Duodenal mucosa (tissue), 2 donors: ENCODE data around the gene PGRMC2.
"Not testable (repeated sequence)": the region's sequence is repeated elsewhere in the genome, so short reads cannot be mapped to it uniquely, and the experiment has no call there.

Experiments used
- H3K27ac ChIP-seq: one replicate; pipeline ENCODE4 v1.7.0; 2013; ENCODE audit warnings: low read depth, low read length
- H3K27me3 ChIP-seq, 2 donors: one replicate each; pipeline ENCODE4 v1.7.0; 2013; ENCODE audit warnings: low read length in 2 of 2, control low read depth in 1 of 2; ENCODE audit not compliant: insufficient read depth in 2 of 2, control insufficient read depth in 1 of 2
- H3K36me3 ChIP-seq, 2 donors: one replicate each; pipeline ENCODE4 v1.7.0; 2013; ENCODE audit warnings: low read length in 2 of 2, control low read depth in 1 of 2; ENCODE audit not compliant: insufficient read depth in 2 of 2, control insufficient read depth in 1 of 2
- H3K4me1 ChIP-seq, 2 donors: one replicate each; pipeline ENCODE4 v1.7.0; 2013; ENCODE audit warnings: low read length in 2 of 2, control low read depth in 1 of 2; ENCODE audit not compliant: insufficient read depth in 2 of 2, control insufficient read depth in 1 of 2
- H3K4me3 ChIP-seq, 2 donors: one replicate each; pipeline ENCODE4 v1.7.0; 2013; ENCODE audit warnings: low read length in 2 of 2, low read depth in 1 of 2
- H3K9ac ChIP-seq, 2 donors: one replicate each; pipeline ENCODE4 v1.7.0; 2013; ENCODE audit warnings: low read length in 2 of 2, low read depth in 1 of 2
- H3K9me3 ChIP-seq, 2 donors: one replicate each; pipeline ENCODE4 v1.7.0; 2013; ENCODE audit warnings: low read length in 2 of 2, control low read depth in 1 of 2; ENCODE audit not compliant: control insufficient read depth in 1 of 2

Gene PGRMC2

DNA sequence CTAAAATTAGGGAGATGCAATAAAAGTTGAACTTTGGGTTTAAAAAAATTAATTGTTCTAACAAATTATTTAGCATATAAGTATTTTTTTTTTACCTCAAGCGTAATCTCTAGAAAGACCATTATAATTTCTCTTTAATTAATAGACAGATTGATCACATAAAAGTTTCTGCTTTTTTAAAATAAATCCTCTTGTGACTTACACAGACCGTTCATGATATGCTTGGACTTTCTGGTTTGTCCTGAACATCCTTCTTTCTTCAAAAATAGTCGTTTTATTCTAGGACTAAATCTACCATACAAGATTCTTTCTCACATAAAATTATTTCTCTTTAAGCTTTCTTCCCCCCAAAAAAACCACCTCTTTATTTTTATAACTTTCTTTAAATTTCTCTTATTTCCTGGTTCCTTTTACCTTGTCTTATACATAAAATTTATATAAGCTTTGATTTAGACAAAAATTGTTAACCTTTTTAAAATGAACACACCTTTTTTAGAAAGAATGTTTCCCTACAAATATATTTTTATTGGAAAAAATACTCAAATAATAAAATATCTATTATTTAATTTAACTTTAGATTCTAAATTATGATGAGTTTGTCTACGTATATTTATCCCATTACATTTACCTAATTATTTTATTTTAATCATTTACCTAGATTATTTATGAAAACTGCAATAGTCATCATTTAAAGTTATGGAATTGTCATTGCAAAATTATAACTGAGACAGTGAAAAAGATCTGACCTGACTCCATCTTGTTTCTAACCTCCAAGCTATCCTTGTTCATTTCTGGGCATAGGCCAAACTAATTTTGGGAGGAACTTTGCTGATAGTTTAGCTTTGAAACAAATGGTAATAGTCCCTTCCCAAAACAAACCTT is 37.6 kb downstream of the PGRMC2 start:
- Histone ChIP-seq H3K36me3 (no peaks in the 10 kb centered on the region), H3K9me3 (peaks cover 6 to 12% of the 10 kb centered on the region in 2 donors), H3K27me3 (no peaks in the 10 kb centered on the region), H3K4me3 (no peak overlapping the region), H3K9ac (no peak overlapping the region), H3K27ac (no peak overlapping the region), H3K4me1 (no peaks in the 10 kb centered on the region)

DNA sequence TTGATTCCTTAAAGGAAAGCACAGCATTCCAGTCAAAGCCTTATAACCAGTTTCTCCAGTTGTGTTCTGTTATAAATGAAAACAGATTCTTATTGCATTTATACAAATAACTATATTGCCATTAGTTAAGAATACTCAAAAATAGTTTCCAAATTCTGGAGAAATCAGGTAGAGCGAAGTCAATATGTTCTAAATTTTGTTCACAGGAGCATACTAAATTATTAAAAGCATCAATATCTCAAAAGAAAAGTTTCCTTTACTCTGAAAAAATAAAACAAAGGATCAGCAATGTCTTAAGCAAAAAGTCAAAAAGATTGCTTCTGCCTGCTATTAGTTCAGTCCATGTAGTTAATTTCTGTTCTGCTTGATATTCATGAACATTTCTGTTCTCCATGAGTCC is 39.7 kb downstream of the PGRMC2 start:
- no peaks in the 10 kb centered on the region for H3K36me3 ChIP-seq
- no peaks in the 10 kb centered on the region for H3K4me1 ChIP-seq
- no peak overlapping the region for H3K4me3 ChIP-seq
- no peak overlapping the region for H3K27ac ChIP-seq
- H3K9me3 ChIP-seq: peaks cover 6 to 12% of the 10 kb centered on the region in 2 donors
- H3K27me3 ChIP-seq: no peaks in the 10 kb centered on the region
- H3K9ac ChIP-seq: no peak overlapping the region

DNA sequence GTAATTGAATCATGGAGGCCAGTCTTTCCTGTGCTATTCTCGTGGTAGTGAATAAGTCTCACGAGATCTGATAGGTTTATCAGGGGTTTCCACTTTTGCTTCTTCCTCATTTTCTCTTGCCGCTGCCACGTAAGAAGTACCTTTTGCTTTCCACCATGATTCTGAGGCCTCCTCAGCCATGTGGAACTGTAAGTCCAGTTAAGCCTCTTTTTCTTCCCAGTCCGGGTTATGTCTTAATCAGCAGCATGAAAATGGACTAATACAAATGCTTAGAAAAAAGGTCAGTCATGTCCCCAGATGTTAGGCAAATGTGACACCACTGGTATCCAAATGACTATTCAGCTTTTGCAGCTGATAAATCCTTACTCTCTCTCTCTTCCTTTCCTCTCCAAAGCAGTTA is 42.2 kb downstream of the PGRMC2 start:
- not testable (repeated sequence) for H3K4me1 ChIP-seq, H3K9me3 ChIP-seq, H3K27ac ChIP-seq, H3K27me3 ChIP-seq, H3K9ac ChIP-seq, H3K4me3 ChIP-seq, H3K36me3 ChIP-seq

DNA sequence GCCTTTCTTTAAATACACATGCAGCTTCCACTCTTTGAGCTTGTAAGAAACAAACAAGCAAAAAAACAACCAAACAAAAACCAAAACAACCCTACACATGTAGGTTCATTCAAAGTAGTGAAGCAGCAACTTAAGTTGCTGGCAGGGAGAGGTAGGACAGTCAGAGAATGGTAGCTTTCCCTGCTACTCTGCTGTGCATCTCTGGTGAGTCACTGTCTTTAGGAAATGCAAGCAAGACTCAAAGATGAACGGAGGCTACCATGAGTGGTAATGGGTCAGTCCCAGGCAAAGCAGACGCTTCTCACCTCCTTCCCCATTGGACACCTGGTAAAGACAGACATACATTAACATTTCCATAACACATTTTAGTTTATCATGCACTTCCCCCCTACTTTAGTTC is 43.2 kb downstream of the PGRMC2 start:
- Histone ChIP-seq H3K9me3 (peaks cover 0 to 3% of the 10 kb centered on the region in 2 donors), H3K4me3 (no peak overlapping the region), H3K9ac (no peak overlapping the region), H3K27ac (no peak overlapping the region), H3K27me3 (no peaks in the 10 kb centered on the region), H3K36me3 (no peaks in the 10 kb centered on the region), H3K4me1 (no peaks in the 10 kb centered on the region)

DNA sequence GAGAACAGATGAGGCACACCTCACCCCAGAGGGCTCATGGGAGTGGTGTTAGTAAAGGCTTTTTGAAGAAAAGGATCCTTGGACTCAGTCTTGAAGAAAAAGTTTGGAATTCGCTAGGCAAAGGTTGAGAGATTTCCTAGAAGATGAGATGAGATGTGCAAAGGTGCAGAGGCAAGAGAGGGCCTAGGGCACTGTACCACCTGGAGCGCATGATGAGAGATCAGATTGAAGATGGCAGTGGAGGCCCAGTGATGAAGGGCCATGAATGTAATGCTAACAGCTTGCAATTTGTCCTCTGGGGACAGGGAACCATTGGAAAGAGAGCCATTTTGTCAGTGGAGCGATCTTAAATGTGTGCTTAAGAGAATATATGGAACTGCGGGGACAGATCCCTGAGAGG is 45.0 kb downstream of the PGRMC2 start:
- Histone ChIP-seq H3K9ac (no peak overlapping the region), H3K9me3 (no peaks in the 10 kb centered on the region), H3K27me3 (no peaks in the 10 kb centered on the region), H3K4me1 (no peaks in the 10 kb centered on the region), H3K27ac (no peak overlapping the region), H3K36me3 (no peaks in the 10 kb centered on the region), H3K4me3 (no peak overlapping the region)

DNA sequence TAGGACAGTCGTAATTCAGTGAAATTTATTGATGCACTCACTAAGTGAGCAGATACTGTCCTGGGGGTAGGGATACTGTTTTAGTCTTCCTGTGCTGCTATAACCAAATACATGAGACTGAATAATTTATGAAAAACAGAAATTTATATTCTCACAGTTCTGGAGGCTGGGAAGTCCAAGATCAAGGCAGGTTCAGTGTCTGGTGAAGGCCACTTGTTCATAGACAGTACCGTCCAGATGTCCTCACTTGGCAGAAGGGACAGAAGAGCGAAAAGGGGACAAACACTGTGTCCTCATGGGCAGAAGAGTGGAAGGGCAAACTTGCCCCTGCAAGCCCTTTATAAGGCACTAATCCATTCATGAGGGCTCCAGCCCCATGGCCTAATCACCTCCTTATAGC is 45.6 kb downstream of the PGRMC2 start:
- Histone ChIP-seq H3K36me3 (no peaks in the 10 kb centered on the region), H3K9ac (no peak overlapping the region), H3K9me3 (no peaks in the 10 kb centered on the region), H3K4me3 (no peak overlapping the region), H3K27me3 (no peaks in the 10 kb centered on the region), H3K4me1 (no peaks in the 10 kb centered on the region), H3K27ac (no peak overlapping the region)

DNA sequence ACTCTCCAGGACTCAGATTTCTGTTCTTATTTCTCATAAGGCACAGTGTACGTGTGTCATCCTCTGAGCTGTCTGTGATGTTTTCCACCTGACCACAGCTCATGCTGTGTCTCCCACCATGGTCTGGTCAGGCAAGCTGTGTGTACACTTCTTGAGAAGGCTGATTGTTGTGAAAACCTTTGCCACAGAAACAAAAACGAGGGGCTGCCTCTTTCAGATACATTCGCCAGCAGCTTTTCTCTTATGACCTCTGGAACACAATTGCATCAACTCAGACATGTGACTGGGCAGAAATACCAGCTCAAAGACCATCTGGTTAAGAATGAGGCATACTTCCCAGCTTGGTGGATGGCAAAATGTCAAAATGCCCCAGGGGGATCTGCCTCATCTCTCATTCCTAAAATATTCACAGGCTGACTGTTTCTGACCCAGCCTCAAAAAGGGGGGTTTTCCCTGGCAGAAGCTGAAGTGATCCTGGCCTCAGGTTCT is 46.1 kb downstream of the PGRMC2 start:
- Histone ChIP-seq H3K27ac (no peak overlapping the region), H3K4me1 (no peaks in the 10 kb centered on the region), H3K9me3 (no peaks in the 10 kb centered on the region), H3K4me3 (no peak overlapping the region), H3K27me3 (no peaks in the 10 kb centered on the region), H3K36me3 (no peaks in the 10 kb centered on the region), H3K9ac (no peak overlapping the region)

DNA sequence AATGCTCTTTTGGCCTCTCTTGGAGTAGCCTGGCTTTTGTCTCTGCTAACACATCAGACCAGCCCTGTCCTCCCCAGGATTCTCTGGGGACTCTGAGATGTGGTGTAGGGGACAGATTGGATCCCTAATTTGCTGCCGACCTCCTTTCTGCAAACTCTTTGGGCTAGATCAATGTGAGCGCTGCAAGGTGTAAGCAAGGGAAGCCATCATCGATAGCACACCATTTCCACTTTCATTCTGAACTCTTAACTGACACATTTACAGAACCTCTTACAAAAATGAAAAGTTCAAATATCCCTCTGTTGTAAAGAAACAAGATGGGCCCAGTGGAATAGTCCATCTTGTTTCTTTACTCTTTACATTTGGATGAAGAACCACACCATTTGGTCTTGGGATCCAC is 46.6 kb downstream of the PGRMC2 start:
- no peaks in the 10 kb centered on the region for H3K9me3 ChIP-seq
- no peak overlapping the region for H3K9ac ChIP-seq
- H3K27ac ChIP-seq: no peak overlapping the region

DNA sequence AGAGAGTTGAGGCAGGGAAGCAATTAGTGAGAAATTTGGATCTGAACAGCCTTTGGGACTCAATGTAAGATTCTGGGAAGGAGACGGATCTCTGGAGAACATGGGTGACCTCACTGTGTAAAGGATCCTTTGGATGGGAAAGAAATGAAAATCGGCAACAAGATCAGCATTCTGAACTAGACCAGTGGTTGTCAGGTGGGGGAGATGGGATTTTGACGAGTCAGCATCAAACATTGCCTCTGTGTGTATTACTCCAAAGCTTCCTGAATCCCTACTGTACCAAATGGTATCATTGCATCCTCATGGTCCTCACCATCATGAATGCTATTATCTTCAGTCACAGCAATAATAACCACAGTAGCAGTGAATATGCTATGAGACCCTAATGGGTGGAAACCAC is 52.8 kb downstream of the PGRMC2 start:
- H3K9me3 ChIP-seq: no peaks in the 10 kb centered on the region
- no peak overlapping the region for H3K4me3 ChIP-seq
- no peaks in the 10 kb centered on the region for H3K4me1 ChIP-seq
- no peaks in the 10 kb centered on the region for H3K36me3 ChIP-seq
- H3K27ac ChIP-seq: no peak overlapping the region
- no peak overlapping the region for H3K9ac ChIP-seq
- H3K27me3 ChIP-seq: no peaks in the 10 kb centered on the region

More for the DNA sequence above, 46.6 kb downstream of the PGRMC2 start:
- Histone ChIP-seq H3K36me3 (no peaks in the 10 kb centered on the region), H3K4me1 (no peaks in the 10 kb centered on the region), H3K27me3 (no peaks in the 10 kb centered on the region), H3K4me3 (no peak overlapping the region)

DNA sequence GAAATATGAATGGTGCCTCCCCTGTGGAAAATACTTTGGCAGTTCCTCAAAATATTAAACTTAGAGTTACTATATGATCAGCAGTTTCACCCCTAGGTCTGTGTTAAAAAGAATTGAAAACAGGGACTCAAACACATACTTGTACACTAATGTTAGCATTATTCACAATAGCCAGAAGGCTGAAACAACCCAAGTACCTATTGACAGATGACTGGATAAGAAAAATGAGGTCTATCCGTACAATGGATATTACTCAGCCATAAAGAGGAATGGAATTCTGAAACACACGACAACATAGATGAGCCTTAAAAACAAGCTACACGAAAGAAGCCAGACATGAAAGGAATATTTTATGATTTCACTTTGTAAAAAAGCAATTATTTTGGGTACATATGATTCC is 54.9 kb downstream of the PGRMC2 start:
- Histone ChIP-seq H3K9me3 (no peaks in the 10 kb centered on the region), H3K4me3 (no peak overlapping the region), H3K27me3 (no peaks in the 10 kb centered on the region), H3K27ac (no peak overlapping the region), H3K4me1 (peaks cover 2 to 3% of the 10 kb centered on the region in 2 donors), H3K36me3 (no peaks in the 10 kb centered on the region), H3K9ac (no peak overlapping the region)
